Adrenal gland (tissue), 12 donors: ENCODE measurements around the gene CUX1. TPM values are rescaled to one million over a fixed set of nuclear protein-coding genes. Genes with fewer than 3 reads are reported as not detected.
A peak's percentile ranks its signal among the peaks of the same experiment; 100 is the strongest.

ENCODE experiments used
- DNase-seq, 7 donors: peaks; one replicate each; pipeline ENCODE4 v3.0.0-alpha.2; 2019 to 2020
- H3K27ac ChIP-seq, 5 donors: fragments of 200-600 bp; sonication (generic) in 4 of 5; 1 replicate in 3 of 5; 2 replicates in 2 of 5; pipeline versions ENCODE4 v1.5.1 to v1.8.0; 2016 to 2020; ENCODE audit warnings: mild to moderate bottlenecking in 1 of 5
- H3K27me3 ChIP-seq: fragments of 200-600 bp; 2 replicates; pipeline ENCODE4 v1.8.0; 2021
- H3K36me3 ChIP-seq, 2 donors: fragments of 200-600 bp; replicated peaks in 1 of 2; 1 replicate in 1 of 2; 2 replicates in 1 of 2; pipeline versions ENCODE4 v1.5.1 to v1.8.0; 2018 to 2022
- H3K4me1 ChIP-seq, 2 donors: fragments of 200-600 bp; replicated peaks in 1 of 2; 1 replicate in 1 of 2; 2 replicates in 1 of 2; pipeline versions ENCODE4 v1.5.1 to v1.8.0; 2018 to 2021
- H3K4me3 ChIP-seq, 4 donors: fragments of 200-600 bp; sonication (generic) in 3 of 4; one replicate each; pipeline ENCODE4 v1.5.1; 2016 to 2018
- H3K9me3 ChIP-seq, 3 donors: fragments of 200-600 bp; sonication (generic) in 1 of 3; replicated peaks in 1 of 3; 1 replicate in 2 of 3; 2 replicates in 1 of 3; pipeline versions ENCODE4 v1.5.1 to v1.8.0; 2016 to 2021
- CTCF ChIP-seq, 6 experiments: fragments of 450-650 bp in 4 of 6; fragments of 200-600 bp in 2 of 6; sonication (generic) in 1 of 6; IDR thresholded peaks; 1 replicate in 5 of 6; 2 replicates in 1 of 6; pipeline versions ENCODE4 v1.5.1 to v1.8.0; 2016 to 2021; ENCODE audit warnings: antibody characterized with exemption in 6 of 6, mild to moderate bottlenecking in 2 of 6, moderate library complexity in 1 of 6
- POLR2A ChIP-seq, 2 donors: fragments of 450-650 bp; IDR thresholded peaks; one replicate each; pipeline ENCODE4 v1.6.1; 2017; ENCODE audit warnings: antibody characterized with exemption in 2 of 2, mild to moderate bottlenecking in 2 of 2, moderate library complexity in 1 of 2
- WGBS, 4 donors: extraction: QIAGEN DNeasy Blood & Tissue Kit in 2 of 4; methylation state at CpG; one replicate each; pipeline versions ENCODE4 v1.1.5 to v1.1.7; 2013 to 2017; 5-methylcytosine and 5-hydroxymethylcytosine counted together
- intact Hi-C, 2 donors: fragments of 100-400 bp; cut with DNase I; formaldehyde crosslinking; loops; one replicate each; pipeline versions ENCODE4 v1.14.1 to v1.15.0; 2022 to 2023
- polyA plus RNA-seq, 3 donors: library from polyadenylated mRNA; stranded (reverse); fragments of 200-250 nt in 2 of 3; fragments of 350-450 nt in 1 of 3; fragmentation: Illumina TruSeq in 1 of 3; extraction: RNeasy Lipid Tissue Mini Kit (QIAGEN cat#74804) in 1 of 3; gene quantifications; one replicate each; pipeline ENCODE4 v1.2.3, GENCODE V29; 2013 to 2014
- total RNA-seq, 9 donors: library from RNA; depleted of rRNA in 4 of 9; stranded (reverse); fragments of >200 nt in 4 of 9; fragments of 120-200 nt in 1 of 9; fragmentation: NEBNext Ultra II Directional in 1 of 9; extraction: Animal tissue kit (Norgen Biotek cat#: 25700) in 1 of 9; gene quantifications; one replicate each; pipeline versions ENCODE4 v1.1.0 to v1.2.4, GENCODE V29; 2013 to 2023
- donor health status: healthy with polysubstance abuse.
- donor health status: Bipolar disorder and iron deficiency.
- donor health status: DM: yes; HTN: yes; CAD: no.
- donor health status: DM: no; HTN: no; CAD: no.
- donor health status: DM: no; HTN: no; CAD: no.
- donor health status: DM: yes; HTN: yes; CAD: no.

CUX1 gene
- total and polyA plus RNA-seq, 12 donors = 17.2 to 72.6 (median 58.3) TPM

GRCh38 chr7:102068846-102069245, 251.4 kb downstream of the CUX1 start:
- TF ChIP-seq POLR2A (IDR thresholded peaks at IDR 0.05) (no peak), CTCF (IDR thresholded peaks at IDR 0.05) (no peak)
- no peaks in the 10 kb centered on the region for H3K27me3 ChIP-seq
- DNase-seq = peak in 1 of 7 donors; percentile 33
- 86 to 95% (median 90%) methylated on average over 14 of the region's 14 CpGs for WGBS, 4 donors
- no peak overlapping the region for H3K4me3 ChIP-seq
- H3K4me1 ChIP-seq = peaks cover 0 to 4% of the 10 kb centered on the region in 2 donors
- H3K9me3 ChIP-seq = no peaks in the 10 kb centered on the region
- intact Hi-C loops = no loop called here
- no peak overlapping the region for H3K27ac ChIP-seq
- no peaks in the 10 kb centered on the region for H3K36me3 ChIP-seq

GRCh38 chr7:102069931-102070629, 252.7 kb downstream of the CUX1 start:
- Histone ChIP-seq H3K27me3 (no peaks in the 10 kb centered on the region), H3K4me3 (no peak overlapping the region), H3K27ac (no peak overlapping the region), H3K9me3 (no peaks in the 10 kb centered on the region), H3K36me3 (no peaks in the 10 kb centered on the region), H3K4me1 (no peaks in the 10 kb centered on the region)
- DNase-seq = no peak
- WGBS, 4 donors = 85 to 95% (median 93%) methylated on average over 7 of the region's 7 CpGs
- intact Hi-C loops = no loop called here
- TF ChIP-seq POLR2A (IDR thresholded peaks at IDR 0.05) (no peak), CTCF (IDR thresholded peaks at IDR 0.05) (no peak)

GRCh38 chr7:102072003-102072402, 254.6 kb downstream of the CUX1 start:
- Histone ChIP-seq H3K27ac (no peak overlapping the region), H3K36me3 (no peaks in the 10 kb centered on the region), H3K27me3 (no peaks in the 10 kb centered on the region), H3K9me3 (no peaks in the 10 kb centered on the region), H3K4me1 (no peaks in the 10 kb centered on the region), H3K4me3 (no peak overlapping the region)
- 94 to 99% (median 96%) methylated on average over 5 of the region's 5 CpGs for WGBS, 4 donors
- TF ChIP-seq CTCF (IDR thresholded peaks at IDR 0.05) (no peak), POLR2A (IDR thresholded peaks at IDR 0.05) (no peak)
- intact Hi-C loops = no loop called here
- DNase-seq = no peak

- Histone ChIP-seq H3K9me3 (no peaks in the 10 kb centered on the region), H3K4me3 (no peak overlapping the region), H3K36me3 (no peaks in the 10 kb centered on the region), H3K27me3 (no peaks in the 10 kb centered on the region), H3K4me1 (no peaks in the 10 kb centered on the region), H3K27ac (no peak overlapping the region)
- intact Hi-C loops = no loop called here
- WGBS, 4 donors = 95 to 97% (median 96%) methylated on average over 8 of the region's 8 CpGs
- TF ChIP-seq POLR2A (IDR thresholded peaks at IDR 0.05) = no peak
- TF ChIP-seq CTCF (IDR thresholded peaks at IDR 0.05) = no peak
- peak in 1 of 7 donors; percentile 13 for DNase-seq
Observed at GRCh38 chr7:102072636-102073209, 255.3 kb downstream of the CUX1 start.
